NCI-H748 (cell line): Measurements from ENCODE around the gene MACROD2.
A peak's percentile ranks its signal among the peaks of the same experiment; 100 is the strongest.
"Not testable (repeated sequence)": the region's sequence is repeated elsewhere in the genome, so short reads cannot be mapped to it uniquely, and the experiment has no call there.

ENCODE experiments used
- DNase-seq: peaks from one replicate; lab custom pipeline; 2025; ENCODE audit not compliant: unreplicated experiment; lab: John Stamatoyannopoulos, UW

MACROD2 gene

DNA sequence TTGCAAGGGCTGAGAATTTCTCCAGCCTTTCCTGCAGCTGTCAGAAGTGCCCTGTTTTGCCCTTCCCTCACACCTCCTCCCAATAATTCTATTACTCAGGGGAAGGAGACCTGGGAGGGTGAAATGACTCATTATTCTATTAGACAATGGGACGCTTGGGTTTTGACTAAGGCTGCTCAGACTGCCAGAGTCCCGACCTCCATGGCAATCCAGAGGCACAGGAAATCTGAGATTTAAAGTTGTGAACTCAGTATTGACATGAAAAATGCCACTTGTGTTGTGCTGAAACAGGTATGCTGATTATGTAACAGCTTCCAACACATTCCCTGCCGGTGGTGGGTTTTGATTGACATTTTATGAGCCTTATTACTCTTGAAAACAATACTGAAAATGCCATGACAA lies 967.9 kb downstream of the MACROD2 start:
- DNase-seq, result no peak

- no peak for DNase-seq
These were observed 970.9 kb downstream of the MACROD2 start for GRCh38 chr20:14966203-14966602.

DNA sequence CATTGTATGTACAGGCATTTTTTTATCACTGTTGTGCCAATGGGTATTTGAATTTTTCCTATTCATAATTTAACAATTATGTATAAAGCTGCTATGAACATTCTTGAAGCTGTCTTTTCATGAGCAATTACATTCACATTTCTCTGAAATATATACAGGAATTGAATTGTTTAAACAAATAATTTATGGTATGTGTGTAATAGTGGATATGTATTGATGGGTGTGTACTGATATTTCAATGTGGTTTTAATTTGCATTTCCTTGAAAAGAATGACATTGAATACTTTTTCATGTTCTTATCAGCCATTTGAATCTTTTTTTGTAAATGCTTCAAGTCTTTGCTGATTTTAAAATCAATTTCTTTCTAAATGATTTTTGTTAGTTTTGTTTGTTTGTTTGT lies 971.5 kb downstream of the MACROD2 start:
- no peak for DNase-seq

DNA sequence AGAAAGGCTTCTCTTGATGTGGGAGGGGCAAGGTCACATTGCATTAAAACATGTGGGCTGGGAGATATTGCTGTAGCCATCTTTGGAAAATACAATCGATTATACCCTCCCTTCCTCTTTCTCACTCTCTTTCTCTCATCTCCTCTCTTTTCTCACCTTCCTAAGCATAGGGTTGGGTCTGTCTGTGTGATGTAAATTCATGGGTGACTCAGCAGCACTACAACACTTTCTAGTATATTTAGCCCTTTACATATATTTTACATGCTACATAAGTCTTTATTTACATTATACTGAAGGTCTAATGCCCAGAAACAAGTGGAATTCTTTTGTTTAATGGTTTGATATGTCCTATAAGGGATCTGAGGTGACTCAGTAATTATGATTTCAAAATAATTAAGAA lies 976.9 kb downstream of the MACROD2 start:
- DNase-seq, result no peak

DNA sequence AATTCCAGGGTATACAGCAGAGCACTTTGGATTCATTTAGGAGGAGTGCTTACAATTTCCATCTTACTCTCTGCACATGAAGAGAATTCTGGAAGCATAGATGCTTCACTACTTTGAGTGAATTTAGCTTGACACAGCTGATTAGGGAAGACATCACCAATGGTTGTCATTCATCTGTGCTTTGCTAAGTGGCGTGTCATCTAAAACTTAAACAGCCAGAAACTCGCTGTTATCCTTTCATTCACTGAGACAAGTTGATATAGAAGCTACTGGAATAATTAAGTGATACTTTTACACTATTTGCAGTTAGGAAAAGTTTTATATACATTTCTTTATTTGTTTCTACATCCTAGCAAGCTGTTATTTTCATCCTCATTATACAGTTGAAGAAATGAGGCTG lies 977.4 kb downstream of the MACROD2 start:
- no peak for DNase-seq

GRCh38 chr20:14979453-14979986 lies 984.2 kb downstream of the MACROD2 start:
- no peak for DNase-seq

GRCh38 chr20:14981486-14981885 lies 986.2 kb downstream of the MACROD2 start:
- not testable (repeated sequence) for DNase-seq

- not testable (repeated sequence) for DNase-seq
These were observed 987.0 kb downstream of the MACROD2 start for GRCh38 chr20:14982324-14982723.

DNA sequence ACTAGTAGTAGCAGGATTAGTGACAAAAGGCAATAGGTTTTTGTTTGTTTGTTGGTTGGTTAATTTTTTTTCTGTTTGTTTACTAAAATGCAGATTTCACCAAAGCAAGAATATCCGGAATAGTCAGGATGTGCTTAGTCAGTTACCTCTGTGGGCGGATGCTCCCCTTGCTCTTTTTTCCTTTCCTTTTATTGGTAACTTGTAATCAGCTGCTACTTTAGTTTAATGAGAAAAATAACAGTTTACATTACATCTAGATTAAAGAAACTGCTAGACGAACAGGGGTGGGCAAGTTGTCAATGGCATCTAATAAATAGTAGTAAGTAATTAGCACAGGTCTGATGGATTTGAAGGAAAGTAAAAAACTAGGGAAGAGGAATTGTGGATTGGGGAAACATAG lies 989.0 kb downstream of the MACROD2 start:
- no peak for DNase-seq

- no peak for DNase-seq
These were observed 989.7 kb downstream of the MACROD2 start for GRCh38 chr20:14984768-14985622.

GRCh38 chr20:14986026-14986655 lies 990.8 kb downstream of the MACROD2 start:
- DNase-seq, result peak; percentile 31

DNA sequence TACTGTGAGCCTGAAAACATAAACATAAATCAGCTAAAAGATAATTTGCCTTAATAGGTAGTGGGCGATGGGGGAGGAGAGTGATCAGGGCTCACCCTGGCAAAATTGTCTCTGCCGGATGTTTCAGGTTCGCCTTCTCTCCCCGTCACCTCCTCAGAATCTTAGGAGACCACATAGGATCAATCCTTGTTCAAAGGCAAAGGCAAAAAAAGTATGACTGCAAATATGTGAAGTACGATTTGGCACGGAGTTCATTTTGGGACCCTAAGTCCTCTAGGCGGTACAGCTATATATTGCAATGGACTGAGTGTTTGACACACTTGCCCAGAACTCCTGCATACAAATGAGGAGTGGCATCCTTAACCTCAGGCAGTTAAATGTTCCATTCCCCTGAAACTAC lies 991.3 kb downstream of the MACROD2 start:
- no peak for DNase-seq

DNA sequence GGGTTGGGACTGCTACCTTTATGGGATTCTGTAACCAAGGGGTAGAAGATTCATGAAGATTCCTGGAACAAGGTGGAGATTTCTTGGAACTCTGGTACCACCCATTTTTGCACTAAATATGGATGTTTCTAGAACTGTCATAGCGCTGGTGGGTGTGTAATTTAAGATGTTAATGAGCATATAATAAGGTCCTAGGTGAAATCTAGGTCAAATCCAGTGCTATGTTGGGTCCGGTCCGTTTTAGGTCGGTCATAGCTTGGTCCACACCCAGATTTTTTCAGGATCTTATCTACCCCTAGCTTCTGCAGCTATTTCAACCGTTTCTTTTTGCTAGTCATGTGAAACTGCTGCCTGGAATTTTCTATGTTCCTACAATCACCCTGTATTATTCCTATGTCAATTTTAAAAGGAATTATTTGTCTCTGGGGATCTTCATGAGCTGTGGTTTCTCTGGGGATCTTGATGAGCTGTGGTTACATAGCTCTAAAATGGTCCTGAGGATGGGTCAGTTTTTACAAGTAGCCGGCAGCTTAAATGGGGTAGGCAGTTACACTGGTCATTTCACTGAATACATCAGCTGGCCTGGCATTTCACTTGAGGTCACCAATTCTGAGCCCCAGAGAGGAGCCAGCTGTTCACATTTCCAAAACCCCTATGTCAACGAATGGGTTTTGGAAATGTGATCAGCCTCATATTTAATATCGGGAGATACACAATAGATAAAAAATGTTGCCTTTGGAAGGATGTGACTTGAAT lies 994.4 kb downstream of the MACROD2 start:
- no peak for DNase-seq

GRCh38 chr20:14991023-14991422 lies 995.7 kb downstream of the MACROD2 start:
- DNase-seq, result no peak

DNA sequence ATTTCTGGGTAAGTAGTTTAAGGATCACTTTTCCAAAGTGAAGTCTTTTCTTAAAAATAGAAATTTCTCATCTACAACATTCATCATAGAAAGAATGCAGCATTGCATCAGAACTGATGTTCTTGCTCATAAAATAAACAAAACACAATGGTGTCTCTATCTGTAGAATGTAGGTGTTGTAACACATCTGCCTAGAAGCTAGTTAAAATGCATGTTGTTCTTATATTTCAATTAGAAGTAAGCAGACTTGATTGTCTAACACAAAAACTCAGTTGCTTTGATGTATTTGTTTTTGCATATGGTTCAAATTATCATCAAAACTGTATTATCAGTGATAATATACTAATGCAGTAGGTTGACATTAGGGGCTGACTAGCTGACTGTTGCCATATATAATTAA lies 996.8 kb downstream of the MACROD2 start:
- no peak for DNase-seq

DNA sequence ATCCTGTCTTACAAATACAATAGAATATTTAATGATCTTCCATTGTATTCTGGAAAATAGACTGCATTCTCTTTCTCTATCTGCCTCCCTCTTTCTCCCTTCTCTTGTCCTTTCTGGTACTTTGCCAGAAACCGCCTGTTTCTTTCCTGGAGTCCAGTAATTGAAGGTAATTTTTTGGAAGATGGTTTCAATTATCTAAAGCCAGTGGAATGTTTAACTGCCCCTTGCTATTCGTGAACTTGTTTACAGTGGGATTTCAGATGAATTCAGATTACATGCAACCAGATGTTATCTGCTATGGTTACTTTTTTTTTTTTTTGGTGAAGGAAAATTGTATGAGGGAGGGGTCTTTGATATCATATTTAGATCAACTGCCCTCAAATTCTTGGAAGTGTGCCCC lies 997.6 kb downstream of the MACROD2 start:
- peak; percentile 56 for DNase-seq

DNA sequence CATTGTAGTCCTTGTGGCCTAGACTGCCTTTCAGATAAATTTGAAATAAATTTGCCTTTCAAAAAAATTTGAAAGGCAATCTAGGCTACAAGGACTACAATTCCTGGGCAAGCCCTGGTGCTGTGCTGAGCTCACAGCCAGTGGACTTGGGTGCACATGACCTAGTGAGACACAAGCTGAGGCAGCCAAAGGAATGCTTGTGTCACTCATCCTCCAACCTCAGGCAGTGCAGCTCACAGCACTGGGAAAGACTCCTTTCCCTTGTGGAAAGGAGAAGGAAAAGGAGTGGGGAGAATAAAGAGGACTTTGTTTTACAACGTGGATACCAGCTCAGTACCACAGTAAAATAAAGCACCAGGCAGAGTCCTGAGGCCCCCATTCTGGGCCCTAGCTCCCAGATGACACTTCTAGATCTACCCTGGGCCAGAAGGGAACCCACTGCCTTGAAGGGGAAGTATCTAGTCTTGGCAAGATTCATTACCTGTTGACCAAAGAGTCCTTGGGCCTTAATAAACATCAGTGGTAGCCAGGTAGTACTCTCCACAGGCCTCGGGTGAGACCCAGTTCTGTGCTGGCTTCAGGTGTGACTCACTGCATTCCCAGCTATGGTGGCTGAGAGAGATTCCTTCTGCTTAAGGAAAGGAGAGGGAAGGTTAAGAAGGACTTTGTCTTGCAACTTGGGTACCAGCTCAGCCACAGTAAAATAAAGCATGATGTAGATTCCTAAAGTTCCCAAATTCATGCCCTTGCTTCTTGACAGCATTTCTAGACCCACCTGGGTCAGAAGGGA lies 1001.8 kb downstream of the MACROD2 start:
- DNase-seq, result no peak

DNA sequence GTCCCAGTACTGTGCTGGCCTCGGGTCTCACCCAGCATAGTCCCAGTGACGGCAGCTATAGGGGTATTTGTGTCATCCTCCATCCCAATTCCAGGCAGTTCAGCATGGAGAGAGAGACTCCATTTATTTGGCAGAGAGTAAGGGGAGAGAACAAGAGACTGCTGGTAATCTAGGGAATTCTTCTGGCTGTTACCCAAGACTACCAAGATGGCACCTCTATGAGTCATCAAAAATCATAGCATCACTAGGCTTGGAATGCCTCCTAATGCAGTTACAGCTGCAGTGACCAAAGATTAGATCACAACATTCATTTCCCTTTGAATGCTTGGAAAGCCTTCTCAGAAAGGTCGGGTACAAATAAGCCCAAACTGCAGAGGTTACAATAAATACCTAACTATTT lies 1002.5 kb downstream of the MACROD2 start:
- DNase-seq, result no peak

- DNase-seq, result no peak
These were observed 1010.1 kb downstream of the MACROD2 start for GRCh38 chr20:15005300-15005986.

DNA sequence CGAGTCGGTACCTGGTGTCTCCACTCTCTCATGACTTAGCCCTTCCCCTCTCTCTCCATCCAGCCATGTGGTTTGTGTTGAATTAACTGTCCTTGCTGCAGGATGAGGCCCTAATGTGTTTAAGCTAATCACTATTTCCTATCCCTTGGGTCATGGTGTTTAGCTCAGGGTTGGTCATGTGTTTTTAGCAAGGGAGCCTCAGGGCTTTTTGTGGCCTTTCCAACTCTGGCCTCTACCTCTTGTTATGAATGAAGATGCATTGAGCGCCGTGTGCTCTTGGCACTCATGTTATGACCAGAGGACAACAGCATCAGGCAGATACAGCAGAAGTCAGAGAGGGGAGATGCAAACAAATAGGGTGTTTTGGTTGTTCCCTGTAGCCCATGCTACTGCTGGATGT lies 1016.3 kb downstream of the MACROD2 start:
- DNase-seq, result no peak
